GM10847 (cell line): ENCODE measurements around the gene PATJ.

Source experiments
- POLR2A ChIP-seq: IDR thresholded peaks from 2 replicates; pipeline ENCODE4 v1.6.1; 2011; ENCODE audit not compliant: insufficient read length; ENCODE audit errors: extremely low read depth

Gene PATJ

GRCh38 chr1:61784726-61785125 is 42.4 kb downstream of the PATJ start:
- no peak for TF ChIP-seq POLR2A

- TF ChIP-seq POLR2A = no peak
These were observed 48.6 kb downstream of the PATJ start for GRCh38 chr1:61790837-61791236.

GRCh38 chr1:61797045-61797755 is 54.9 kb downstream of the PATJ start:
- TF ChIP-seq POLR2A = no peak

- TF ChIP-seq POLR2A = no peak
These were observed 65.4 kb downstream of the PATJ start for GRCh38 chr1:61807606-61808140.

- TF ChIP-seq POLR2A = no peak
These were observed 66.0 kb downstream of the PATJ start for GRCh38 chr1:61808321-61808720.

- TF ChIP-seq POLR2A = no peak
These were observed 66.7 kb downstream of the PATJ start for GRCh38 chr1:61808968-61809367.

GRCh38 chr1:61812916-61813315 is 70.6 kb downstream of the PATJ start:
- no peak for TF ChIP-seq POLR2A

GRCh38 chr1:61816191-61816590 is 73.9 kb downstream of the PATJ start:
- TF ChIP-seq POLR2A = no peak

- no peak for TF ChIP-seq POLR2A
These were observed 76.7 kb downstream of the PATJ start for GRCh38 chr1:61818992-61819391.

GRCh38 chr1:61819421-61819820 is 77.1 kb downstream of the PATJ start:
- TF ChIP-seq POLR2A = no peak

- no peak for TF ChIP-seq POLR2A
These were observed 83.1 kb downstream of the PATJ start for GRCh38 chr1:61825393-61825792.

- TF ChIP-seq POLR2A = no peak
These were observed 86.5 kb downstream of the PATJ start for GRCh38 chr1:61828805-61829204.

GRCh38 chr1:61836649-61837048 is 94.4 kb downstream of the PATJ start:
- TF ChIP-seq POLR2A = no peak

- TF ChIP-seq POLR2A = no peak
These were observed 97.4 kb downstream of the PATJ start for GRCh38 chr1:61839679-61840078.

- TF ChIP-seq POLR2A = no peak
These were observed 99.8 kb downstream of the PATJ start for GRCh38 chr1:61842036-61842435.

- no peak for TF ChIP-seq POLR2A
These were observed 100.7 kb downstream of the PATJ start for GRCh38 chr1:61842863-61843514.

- TF ChIP-seq POLR2A = no peak
These were observed 101.7 kb downstream of the PATJ start for GRCh38 chr1:61844006-61844405.

GRCh38 chr1:61851235-61851634 is 109.0 kb downstream of the PATJ start:
- no peak for TF ChIP-seq POLR2A
